NCI-H1436 treated with DMSO at 0.1 percent for 48 hours (cell line): ENCODE results near the gene CYB5B.

Experiments
- DNase-seq: peaks from one replicate; lab custom pipeline; 2025; lab: John Stamatoyannopoulos, UW

The CYB5B gene

GRCh38 chr16:69486272-69486671 lies 61.9 kb downstream of the CYB5B start:
- DNase-seq: no peak

GRCh38 chr16:69486724-69487123 lies 62.3 kb downstream of the CYB5B start:
- no peak for DNase-seq

GRCh38 chr16:69490707-69491324 lies 66.4 kb downstream of the CYB5B start:
- DNase-seq: no peak

GRCh38 chr16:69494991-69495392 lies 70.6 kb downstream of the CYB5B start:
- DNase-seq: no peak

- no peak for DNase-seq
These were observed 71.4 kb downstream of the CYB5B start for GRCh38 chr16:69495821-69496220.

GRCh38 chr16:69496376-69496775 lies 72.0 kb downstream of the CYB5B start:
- DNase-seq: no peak

- DNase-seq: no peak
These were observed 72.5 kb downstream of the CYB5B start for GRCh38 chr16:69496896-69497295.

GRCh38 chr16:69497876-69498596 lies 73.6 kb downstream of the CYB5B start:
- DNase-seq: no peak

- DNase-seq: no peak
These were observed 74.5 kb downstream of the CYB5B start for GRCh38 chr16:69498926-69499325.

- DNase-seq: no peak
These were observed 75.3 kb downstream of the CYB5B start for GRCh38 chr16:69499541-69500230.

GRCh38 chr16:69500496-69500895 lies 76.1 kb downstream of the CYB5B start:
- no peak for DNase-seq

- DNase-seq: no peak
These were observed 77.7 kb downstream of the CYB5B start for GRCh38 chr16:69501956-69502745.

GRCh38 chr16:69503244-69503643 lies 78.8 kb downstream of the CYB5B start:
- no peak for DNase-seq

- DNase-seq: no peak
These were observed 83.8 kb downstream of the CYB5B start for GRCh38 chr16:69508033-69508755.

- DNase-seq: no peak
These were observed 84.7 kb downstream of the CYB5B start for GRCh38 chr16:69509125-69509524.

GRCh38 chr16:69511651-69512050 lies 87.2 kb downstream of the CYB5B start:
- no peak for DNase-seq

- DNase-seq: no peak
These were observed 89.0 kb downstream of the CYB5B start for GRCh38 chr16:69513180-69513966.

- DNase-seq: no peak
These were observed 89.9 kb downstream of the CYB5B start for GRCh38 chr16:69514356-69514755.
